A549 (cell line): ENCODE measurements around the gene IL6ST. TPM values are rescaled to one million over a fixed set of nuclear protein-coding genes. Genes with fewer than 3 reads are reported as not detected.
"Not testable (repeated sequence)": the region's sequence is repeated elsewhere in the genome, so short reads cannot be mapped to it uniquely, and the experiment has no call there.

Source experiments
- ATAC-seq, 2 experiments: fragments of 200-7000 bp in 1 of 2; fragments of >200 bp in 1 of 2; cut with Nextera tagmentation in 1 of 2; cut with Tn5 transposase in 1 of 2; 3 replicates each; pipeline versions ENCODE4 v1.8.0 to v1.9.1; 2018 to 2020; ENCODE audit warnings: mild to moderate bottlenecking in 1 of 2, moderate library complexity in 1 of 2
- CTCF ChIA-PET: fragments of 300-600 bp; sonication (Branson Sonifier 250); formaldehyde crosslinking; extraction: SDS; loops from one replicate; lab custom pipeline; 2021; ENCODE audit warnings: antibody characterized with exemption, inconsistent platforms; lab: Yijun Ruan, JAX
- POLR2A ChIA-PET: fragments of 350-600 bp; formaldehyde crosslinking; extraction: SDS; loops from one replicate; lab custom pipeline; 2021; ENCODE audit warnings: antibody characterized with exemption, inconsistent platforms; lab: Yijun Ruan, JAX
- DNase-seq, 2 experiments: peaks; one replicate each; pipeline versions ENCODE4 v3.0.0 to v3.0.0-alpha.2; 2011 to 2016; ENCODE audit warnings: low read depth in 1 of 2, low spot score in 1 of 2
- FAIRE-seq: peaks from 2 replicates; lab custom pipeline; 2011; peaks lifted over from hg19 to GRCh38; lab: Jason Lieb, UNC
- H3K27ac ChIP-seq, 2 experiments: fragments of >200 bp; sonication (Bioruptor Twin); formaldehyde crosslinking; 3 replicates each; pipeline ENCODE4 v1.5.1; 2016 to 2017
- H3K4me1 ChIP-seq: fragments of >200 bp; sonication (Bioruptor Twin); formaldehyde crosslinking; 3 replicates; pipeline ENCODE4 v1.6.1; 2016
- H3K4me2 ChIP-seq: fragments of >200 bp; sonication (Bioruptor Twin); formaldehyde crosslinking; 3 replicates; pipeline ENCODE4 v1.6.1; 2016
- H3K4me3 ChIP-seq: fragments of >200 bp; sonication (Bioruptor Twin); formaldehyde crosslinking; 3 replicates; pipeline ENCODE4 v1.5.1; 2016
- H3K9me3 ChIP-seq: fragments of >200 bp; sonication (Bioruptor Twin); formaldehyde crosslinking; 3 replicates; pipeline ENCODE4 v1.6.1; 2016
- ATOH8 ChIP-seq: fragments of 250-450 bp; sonication (Bioruptor Pico); IDR thresholded peaks from 2 replicates; pipeline ENCODE4 v1.5.0; 2020; ENCODE audit warnings: low read depth, mild to moderate bottlenecking, moderate library complexity
- BCL3 ChIP-seq: fragments of >200 bp; sonication (Bioruptor Twin); formaldehyde crosslinking; IDR thresholded peaks from 3 replicates; pipeline ENCODE4 v1.6.1; 2016
- BHLHE40 ChIP-seq: IDR thresholded peaks from 2 replicates; pipeline ENCODE4 v1.6.1; 2012; ENCODE audit warnings: low read depth, low read length, inconsistent platforms
- CHD2 ChIP-seq: fragments of 150-350 bp; IDR thresholded peaks from 2 replicates; pipeline ENCODE4 v1.6.1; 2014; ENCODE audit warnings: low read length; ENCODE audit not compliant: partially characterized antibody
- E2F6 ChIP-seq: IDR thresholded peaks from 2 replicates; pipeline ENCODE4 v1.6.1; 2012; ENCODE audit warnings: low read depth, borderline replicate concordance
- EHMT2 ChIP-seq: fragments of 200-600 bp; sonication (generic); IDR thresholded peaks from 2 replicates; pipeline ENCODE4 v1.6.1; 2016; ENCODE audit warnings: antibody characterized with exemption, low read depth, mild to moderate bottlenecking, moderate library complexity
- ELK1 ChIP-seq: fragments of 150-350 bp; IDR thresholded peaks from 2 replicates; pipeline ENCODE4 v1.6.1; 2014; ENCODE audit warnings: low read depth, mild to moderate bottlenecking, low read length
- EP300 ChIP-seq, 2 experiments: fragments of >200 bp; sonication (Bioruptor Twin); formaldehyde crosslinking; IDR thresholded peaks; 2 replicates in 1 of 2; 3 replicates in 1 of 2; pipeline ENCODE4 v1.6.1; 2016 to 2017
- FOSB ChIP-seq: fragments of 250-450 bp; sonication (Bioruptor Pico); IDR thresholded peaks from 2 replicates; pipeline ENCODE4 v1.5.0; 2020; ENCODE audit warnings: mild to moderate bottlenecking, moderate library complexity
- FOSL2 ChIP-seq, 2 experiments: fragments of 450-650 bp in 1 of 2; fragments of >200 bp in 1 of 2; sonication (Bioruptor Twin) in 1 of 2; formaldehyde crosslinking; IDR thresholded peaks; 2 replicates each; pipeline versions ENCODE4 v1.5.0 to v1.6.1; 2016 to 2020; ENCODE audit warnings: mild to moderate bottlenecking in 1 of 2, moderate library complexity in 1 of 2
- GATA3 ChIP-seq: IDR thresholded peaks from 2 replicates; pipeline ENCODE4 v1.6.1; 2012; ENCODE audit warnings: borderline replicate concordance
- HDAC2 ChIP-seq: fragments of 200-600 bp; sonication (generic); IDR thresholded peaks from 2 replicates; pipeline ENCODE4 v1.6.1; 2016
- HES2 ChIP-seq: fragments of >200 bp; sonication (Bioruptor Twin); formaldehyde crosslinking; IDR thresholded peaks from 2 replicates; pipeline ENCODE4 v1.6.1; 2016
- HEYL ChIP-seq: fragments of 250-450 bp; sonication (Bioruptor Pico); IDR thresholded peaks from 2 replicates; pipeline ENCODE4 v1.8.0; 2021; ENCODE audit warnings: mild to moderate bottlenecking, moderate library complexity
- HMGXB4 ChIP-seq: fragments of 250-450 bp; sonication (Bioruptor Pico); IDR thresholded peaks from 2 replicates; pipeline ENCODE4 v1.5.0; 2021; ENCODE audit warnings: mild to moderate bottlenecking, moderate library complexity, borderline replicate concordance
- HOXB5 ChIP-seq: fragments of 250-450 bp; sonication (Bioruptor Pico); IDR thresholded peaks from 2 replicates; pipeline ENCODE4 v1.5.0; 2020; ENCODE audit warnings: mild to moderate bottlenecking, moderate library complexity
- JUN ChIP-seq, 2 experiments: fragments of >200 bp; sonication (Bioruptor Twin); formaldehyde crosslinking; IDR thresholded peaks; 2 replicates in 1 of 2; 3 replicates in 1 of 2; pipeline ENCODE4 v1.6.1; 2016 to 2017
- MAFK ChIP-seq: fragments of 450-650 bp; IDR thresholded peaks from 2 replicates; pipeline ENCODE4 v1.6.1; 2014; ENCODE audit not compliant: partially characterized antibody
- MAX ChIP-seq: IDR thresholded peaks from 2 replicates; pipeline ENCODE4 v1.6.1; 2012
- MAZ ChIP-seq: fragments of 150-350 bp; IDR thresholded peaks from 2 replicates; pipeline ENCODE4 v1.6.1; 2014; ENCODE audit warnings: antibody characterized with exemption, low read depth, low read length, borderline replicate concordance
- MYC ChIP-seq: IDR thresholded peaks from 2 replicates; pipeline ENCODE4 v1.6.1; 2012; ENCODE audit warnings: mild to moderate bottlenecking, inconsistent platforms, low read length, improper control_type of control experiment, borderline replicate concordance
- PHF8 ChIP-seq: fragments of 200-600 bp; sonication (generic); IDR thresholded peaks from 2 replicates; pipeline ENCODE4 v1.6.1; 2016; ENCODE audit warnings: low read depth, mild to moderate bottlenecking, antibody characterized with exemption, moderate library complexity, borderline replicate concordance
- RCOR1 ChIP-seq: fragments of 150-350 bp; IDR thresholded peaks from 2 replicates; pipeline ENCODE4 v1.6.1; 2014; ENCODE audit warnings: antibody characterized with exemption, low read length, low read depth
- RFX5 ChIP-seq: fragments of 450-650 bp; IDR thresholded peaks from 2 replicates; pipeline ENCODE4 v1.7.1; 2014; ENCODE audit warnings: antibody characterized with exemption, mild to moderate bottlenecking, moderate library complexity
- TP53 ChIP-seq: fragments of 250-450 bp; sonication (Bioruptor Pico); IDR thresholded peaks from 2 replicates; pipeline ENCODE4 v1.5.0; 2021; ENCODE audit warnings: mild to moderate bottlenecking, moderate library complexity
- WGBS: methylation state at CpG from one replicate; pipeline ENCODE4 v1.1.6; 2017; ENCODE audit errors: missing lambda C conversion rate; 5-methylcytosine and 5-hydroxymethylcytosine counted together
- polyA plus RNA-seq, 4 experiments: library from polyadenylated mRNA; depleted of rRNA in 3 of 4; stranded (reverse); fragments of >200 nt; fragmentation: RNase III in 1 of 4; extraction: RNeasy Plus Mini Kit Qiagen cat#74134 plus additional on column Dnase treatment in 1 of 4; gene quantifications; 2 replicates in 3 of 4; 3 replicates in 1 of 4; pipeline ENCODE4 v1.2.3, GENCODE V29; 2011 to 2017

The IL6ST gene
- polyA plus RNA-seq, 2 of the 4 experiments (the other 2 are of a cell fraction) = 46.2 to 183 TPM

GRCh38 chr5:55988979-55989638, 5.7 kb downstream of the IL6ST start (continued):
- TF ChIP-seq BCL3 (no peak), RCOR1 (no peak), FOSB (CRISPR knock-in tag) (no peak), JUN (IDR thresholded peaks at IDR 0.05) (no peak), CHD2 (no peak), EHMT2 (no peak), MYC (no peak)

GRCh38 chr5:55988428-55988827, 6.3 kb downstream of the IL6ST start:
- H3K4me1 ChIP-seq = peaks cover 46% of the 10 kb centered on the region
- WGBS = 96% methylated on average over 10 of the region's 10 CpGs
- not testable (repeated sequence) for ATAC-seq, H3K4me3 ChIP-seq, FAIRE-seq, DNase-seq, H3K9me3 ChIP-seq, H3K4me2 ChIP-seq, H3K27ac ChIP-seq
- CTCF ChIA-PET = interaction anchor here (0.6 to 2.1 kb wide), 4 partner anchors 53 to 847 kb away, joined by 3 to 11 read pairs (median 4); no protein-coding TSS in a partner anchor
- POLR2A ChIA-PET = interaction anchor here (0.7 kb wide), 1 partner anchor 225 kb away, joined by 11 read pairs; no protein-coding TSS in a partner anchor

GRCh38 chr5:55986931-55987330, 7.8 kb downstream of the IL6ST start:
- ATAC-seq (no peak), DNase-seq (no peak), FAIRE-seq (no peak)
- Histone ChIP-seq H3K4me1 (peaks cover 52% of the 10 kb centered on the region), H3K4me2 (no peak overlapping the region), H3K9me3 (0 out of 3 replicates have a peak, but pooled peaks cover 4% of the 10 kb centered on the region), H3K4me3 (no peak overlapping the region), H3K27ac (no peak overlapping the region)
- ChIA-PET CTCF (interaction anchor here (0.7 to 1.7 kb wide), 7 partner anchors 9 to 848 kb away, joined by 3 to 7 read pairs (median 3); no protein-coding TSS in a partner anchor), POLR2A (no interaction called here)
- TF ChIP-seq HEYL (CRISPR knock-in tag) = no peak
- no peak for TF ChIP-seq MAX
- 89% methylated on average over 4 of the region's 4 CpGs for WGBS

- H3K27ac ChIP-seq = no peak overlapping the region
Observed at GRCh38 chr5:55985181-55985580, 9.6 kb downstream of the IL6ST start.

More at GRCh38 chr5:55985181-55985580, 9.6 kb downstream of the IL6ST start:
- H3K9me3 ChIP-seq = 0 out of 3 replicates have a peak, but pooled peaks cover 4% of the 10 kb centered on the region
- no peak overlapping the region for H3K4me2 ChIP-seq
- no peak for DNase-seq
- H3K4me1 ChIP-seq = peaks cover 42% of the 10 kb centered on the region
- no peak for ATAC-seq
- POLR2A ChIA-PET = interaction anchor here (0.7 kb wide), 1 partner anchor 23 kb away, joined by 3 read pairs; no protein-coding TSS in a partner anchor
- TF ChIP-seq RCOR1 (no peak), HMGXB4 (CRISPR knock-in tag) (no peak), HES2 (no peak), EP300 (IDR thresholded peaks at IDR 0.05) (no peak), RFX5 (no peak), TP53 (CRISPR knock-in tag) (no peak), E2F6 (no peak), GATA3 (no peak), MAFK (no peak), ATOH8 (CRISPR knock-in tag) (no peak), HDAC2 (no peak), HOXB5 (no peak), PHF8 (no peak), FOSL2 (IDR thresholded peaks at IDR 0.05) (no peak), FOSL2 (CRISPR knock-in tag; IDR thresholded peaks at IDR 0.05) (no peak), BHLHE40 (no peak), MAZ (no peak), ELK1 (no peak)
- TF ChIP-seq, all 56 proteins: peak for 0
- CTCF ChIA-PET = interaction anchor here (0.7 kb wide), 1 partner anchor 49 kb away, joined by 4 read pairs; no protein-coding TSS in a partner anchor
- FAIRE-seq = no peak
- WGBS = 95% methylated on average over 6 of the region's 6 CpGs
- no peak overlapping the region for H3K4me3 ChIP-seq
